H1 (cell line): ENCODE data around the gene FOXN1. TPM values are rescaled to one million over a fixed set of nuclear protein-coding genes. Genes with fewer than 3 reads are reported as not detected.

ENCODE experiments used
- ATF2 ChIP-seq: IDR thresholded peaks from 2 replicates; pipeline ENCODE4 v1.6.1; 2012; ENCODE audit warnings: low read length, inconsistent platforms
- polyA plus RNA-seq, 7 experiments: library from polyadenylated mRNA; depleted of rRNA in 3 of 7; stranded (reverse) in 5 of 7; unstranded in 2 of 7; fragments of >200 nt in 5 of 7; fragments of 200-250 nt in 2 of 7; gene quantifications; 1 replicate in 5 of 7; 2 replicates in 1 of 7; 4 replicates in 1 of 7; pipeline versions ENCODE4 v1.2.1 to v1.2.3, GENCODE V29; 2011 to 2013; ENCODE audit warnings: missing spikeins in 2 of 7, mixed read lengths in 2 of 7
- total RNA-seq: library from RNA; stranded (reverse); fragmentation: NEBNext Ultra II Directional; extraction: Animal tissue kit (Norgen Biotek cat#: 25700); gene quantifications from 2 replicates; pipeline ENCODE4 v1.2.1, GENCODE V29; 2021

Gene FOXN1
- total and polyA plus RNA-seq, 2 of the 8 experiments (the other 6 are each of a cell fraction or from before 2014, with no cell fraction given), result not detected

GRCh38 chr17:28523876-28524275 is 17.7 kb downstream of the FOXN1 start (continued):
- no peak for TF ChIP-seq ATF2
